ENCODE results near the gene XYLT2.

XYLT2 gene

DNA sequence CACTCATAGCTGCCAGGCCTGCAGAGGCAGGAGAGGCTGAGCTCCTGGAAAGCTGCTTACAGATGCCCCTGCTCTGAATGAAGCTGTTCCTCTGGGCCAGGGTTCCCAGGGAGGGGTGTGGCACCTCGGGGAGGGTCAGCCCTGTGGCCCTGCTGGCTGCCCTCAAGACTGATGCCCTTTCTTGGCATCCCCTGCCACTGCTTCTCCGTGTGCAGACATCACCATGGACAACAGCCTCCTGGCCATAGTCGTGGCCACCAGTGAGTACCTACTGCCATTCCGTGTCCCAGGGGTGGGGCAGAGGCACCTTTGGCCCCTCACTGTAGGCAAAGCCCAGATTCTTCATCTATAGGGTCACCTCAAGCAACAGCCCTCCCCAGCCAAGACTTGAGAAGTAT lies 18.1 kb downstream of the XYLT2 start:
- DNase-seq (ENCODE audit: low read depth), result no peak

DNA sequence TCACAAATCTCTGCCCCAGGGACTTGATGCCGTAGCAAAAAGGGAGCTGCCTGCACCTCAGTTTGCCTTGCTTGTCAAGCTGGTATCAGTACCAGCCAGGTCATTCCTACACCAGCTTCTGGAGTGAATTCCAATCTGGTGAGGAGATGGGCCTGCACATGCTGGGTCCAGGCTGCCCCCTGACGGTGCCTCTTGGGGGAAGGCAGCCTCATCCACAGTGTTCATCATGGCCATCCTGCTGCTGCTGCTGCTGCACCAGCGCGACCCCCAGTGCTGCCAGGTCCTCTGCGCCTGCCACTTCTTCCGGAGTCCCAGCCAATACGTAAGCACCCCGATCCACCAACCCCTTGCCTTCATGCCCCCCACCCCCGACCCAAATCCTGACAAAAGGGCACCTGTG lies 18.8 kb downstream of the XYLT2 start:
- no peak for DNase-seq (ENCODE audit: low read depth)

DNA sequence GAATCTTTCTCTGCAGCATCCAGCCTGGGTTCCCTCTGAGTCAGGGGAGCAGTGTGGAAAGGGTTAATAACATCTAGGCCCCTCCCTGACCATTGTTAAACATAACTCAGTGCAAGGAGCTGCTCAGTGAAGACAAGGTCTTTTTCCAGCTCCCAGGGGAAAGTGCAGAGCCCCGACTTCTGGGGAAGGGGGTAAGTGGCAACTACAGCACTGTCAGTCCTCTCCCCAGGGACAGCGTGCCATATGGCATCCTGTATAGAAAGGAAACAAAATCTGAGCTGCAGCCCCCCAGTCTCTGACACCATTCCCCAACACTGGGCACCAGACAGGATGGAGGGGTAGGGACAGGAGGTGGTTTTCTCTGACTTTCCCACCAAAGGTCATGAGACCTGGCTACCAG lies 19.2 kb downstream of the XYLT2 start:
- no peak for DNase-seq (ENCODE audit: low read depth)

DNA sequence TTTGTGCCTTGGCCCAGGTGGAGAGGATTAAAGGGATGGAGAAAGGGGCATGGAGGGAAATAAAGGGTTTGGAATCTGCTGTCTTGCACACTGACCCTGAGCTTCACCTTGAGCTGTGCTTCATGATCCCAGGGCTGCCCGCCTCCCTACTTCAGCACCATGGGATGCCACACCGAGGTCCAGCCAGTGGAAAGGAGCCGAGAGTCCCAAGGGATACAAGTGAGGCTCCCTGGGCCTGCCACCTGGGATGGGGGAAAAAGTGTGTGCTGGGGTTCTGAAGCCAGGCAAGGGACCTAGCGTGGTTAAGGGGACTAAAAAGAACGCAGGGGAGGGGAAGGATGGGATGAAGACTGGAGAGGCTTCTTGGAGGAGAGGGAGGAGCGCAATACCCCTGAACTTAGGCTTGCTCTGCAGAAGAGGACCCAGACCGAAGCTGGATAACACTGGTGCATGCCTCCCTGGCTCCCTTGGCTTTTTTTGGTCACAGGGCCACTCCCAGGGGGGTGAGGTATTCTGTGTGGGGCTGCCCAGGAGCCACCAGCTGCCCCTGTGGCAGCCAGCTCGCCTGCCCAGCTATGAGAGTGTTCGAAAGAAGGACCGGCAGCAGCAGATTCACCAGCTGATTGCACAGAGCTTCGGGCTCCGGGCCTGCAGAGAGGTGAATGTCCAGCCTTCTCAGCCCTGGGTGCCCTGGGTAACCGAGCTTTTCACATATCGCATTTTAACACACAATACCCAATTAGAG lies 19.9 kb downstream of the XYLT2 start:
- DNase-seq (ENCODE audit: low read depth), result no peak

DNA sequence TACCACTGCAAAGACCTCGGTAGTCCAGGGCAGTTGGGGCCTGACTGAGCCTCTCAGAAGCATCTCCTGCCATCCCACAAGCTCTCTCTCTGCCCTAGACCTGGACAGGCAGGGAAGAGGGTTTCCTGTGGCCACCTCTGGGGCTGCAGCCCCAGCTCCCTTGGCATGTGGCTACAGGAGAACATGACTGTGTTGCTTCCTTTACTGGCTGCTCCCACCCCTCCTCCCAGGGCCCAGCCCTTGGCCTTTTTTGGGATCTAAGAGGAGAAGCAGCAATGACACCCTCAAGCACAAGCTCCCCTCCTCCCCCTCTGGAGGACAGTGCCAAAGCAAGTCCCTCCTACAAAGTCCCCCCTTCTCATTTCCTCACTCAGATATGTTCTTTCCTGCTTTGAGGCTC lies 21.5 kb downstream of the XYLT2 start:
- DNase-seq (ENCODE audit: low read depth), result no peak

DNA sequence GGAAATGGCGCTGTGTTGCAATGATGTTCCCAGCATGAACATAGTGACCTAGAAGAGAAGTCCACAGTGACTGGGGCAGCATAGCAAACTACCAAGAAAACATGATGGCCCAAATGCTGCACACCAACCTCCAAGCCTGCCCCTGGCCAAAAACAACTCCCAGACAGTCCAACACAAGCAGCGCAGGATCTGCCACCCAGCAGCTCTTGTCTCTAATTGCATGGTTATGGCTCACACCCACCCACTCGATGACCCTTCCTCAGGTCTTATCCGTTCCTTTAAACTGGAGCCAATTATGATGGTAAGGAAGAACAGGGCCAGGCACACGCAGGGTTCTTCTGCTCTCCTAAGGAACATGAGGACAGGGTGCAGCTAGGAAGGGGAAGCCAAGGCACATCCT lies 24.1 kb downstream of the XYLT2 start:
- DNase-seq (ENCODE audit: low read depth), result no peak

DNA sequence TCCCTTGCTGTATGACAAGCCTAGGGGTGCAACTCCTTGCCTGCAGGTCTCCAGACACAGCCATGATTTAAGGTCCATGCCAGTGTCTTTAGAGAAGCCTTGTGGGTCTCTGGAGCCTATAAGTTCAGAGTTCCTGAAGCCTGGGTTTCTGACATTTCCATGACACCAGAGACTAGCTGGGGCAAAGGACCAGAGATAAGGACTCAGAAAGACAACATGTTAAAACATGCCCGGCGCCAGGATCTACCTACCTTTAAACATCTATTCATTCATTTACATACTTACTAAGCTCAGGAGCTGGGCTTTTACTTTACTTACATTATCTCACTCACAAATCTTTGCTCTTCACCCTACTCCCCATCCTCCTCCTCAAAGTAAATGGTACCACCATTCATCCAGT lies 25.6 kb downstream of the XYLT2 start:
- no peak for DNase-seq (ENCODE audit: low read depth)

DNA sequence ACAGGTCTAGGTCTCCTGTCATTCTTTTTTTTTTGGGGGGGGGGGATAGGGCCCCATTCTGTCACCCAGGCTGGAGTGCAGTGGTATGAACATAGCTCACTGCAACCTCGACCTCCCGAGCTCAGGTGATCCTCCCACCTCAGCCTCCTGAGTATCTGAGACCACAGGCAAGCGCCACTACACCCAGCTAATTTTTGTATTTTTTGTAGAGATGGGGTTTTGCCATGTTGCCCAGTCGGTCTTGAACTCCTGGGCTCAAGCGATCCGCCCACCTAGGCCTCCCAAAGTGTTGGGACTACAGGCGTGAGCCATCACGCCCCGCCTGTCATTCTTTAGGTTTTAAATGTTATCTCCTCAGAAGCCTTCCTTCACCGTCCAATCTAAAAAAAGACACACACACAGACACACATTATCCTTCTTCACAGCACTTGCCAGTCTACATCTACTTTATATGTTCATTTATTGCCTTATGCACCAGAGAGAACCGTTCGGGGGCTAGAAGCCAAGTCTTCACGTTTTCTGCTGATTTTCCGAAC lies 26.4 kb downstream of the XYLT2 start:
- DNase-seq (ENCODE audit: low read depth), result no peak

DNA sequence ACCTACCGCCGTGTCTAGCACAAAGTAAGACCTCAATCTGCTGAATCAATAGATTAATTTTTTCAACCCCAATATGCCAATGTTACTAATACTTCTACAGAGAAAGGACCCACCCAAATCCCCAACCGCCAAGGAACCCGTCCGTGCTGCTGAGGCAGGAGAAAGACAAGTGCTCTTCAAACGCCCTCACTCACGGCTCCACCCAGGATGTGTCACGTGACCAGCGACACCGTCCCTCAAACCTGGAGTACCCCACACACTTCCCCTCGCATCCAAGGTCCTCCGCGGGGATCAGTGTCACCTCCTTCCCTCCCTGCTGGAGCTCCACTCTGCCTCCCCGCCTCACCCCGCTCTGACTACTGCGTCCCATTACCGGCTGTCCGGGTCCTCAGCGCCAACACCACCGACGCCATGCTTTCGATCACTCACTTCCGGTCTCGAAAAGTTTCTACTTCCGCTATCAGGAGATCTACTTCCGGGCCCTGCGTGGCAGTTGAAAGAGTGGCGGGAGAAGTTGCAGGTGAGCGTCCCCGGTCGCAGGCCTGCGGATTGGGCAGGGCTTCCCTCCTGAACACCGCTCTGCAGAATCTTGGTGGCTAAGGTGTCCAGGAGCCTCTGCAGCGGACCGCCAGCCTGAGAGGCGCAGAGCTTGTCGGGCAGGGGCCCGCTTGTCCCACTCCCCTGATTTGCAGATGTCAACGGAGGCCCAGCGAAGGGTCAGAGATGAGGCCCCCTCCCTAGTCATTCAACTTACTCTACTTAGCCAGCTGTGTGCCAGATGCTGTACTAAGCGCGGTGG lies 27.0 kb downstream of the XYLT2 start, which contains the start of the genes EME1 and MRPL27:
EME1 (plus strand) TSS at position 472 of the 799 bp plus-strand sequence. CDS start 1,980 bp downstream, outside the sequence.
MRPL27 (minus strand) TSS at position 427 of the 799 bp plus-strand sequence; CDS start at position 413, 14 bp downstream.
- peak; percentile 73 for DNase-seq (ENCODE audit: low read depth)

DNA sequence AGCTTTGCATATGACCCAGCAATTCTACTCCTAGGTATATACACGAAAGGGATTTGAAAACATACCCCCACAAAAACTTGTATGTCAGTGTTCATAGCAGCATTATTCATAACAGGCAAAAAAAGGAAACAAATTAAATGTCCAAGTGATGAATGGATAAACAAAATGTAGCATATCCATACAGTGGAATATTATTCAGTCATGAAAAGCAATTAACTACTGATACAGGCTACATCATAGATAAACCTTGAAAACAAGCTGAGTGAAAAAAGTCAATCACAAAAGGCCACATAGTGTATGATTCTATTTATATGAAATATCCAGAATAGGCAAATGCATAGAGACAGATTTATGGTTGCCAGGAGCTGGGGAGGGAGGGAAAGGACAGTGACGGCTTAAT lies 27.8 kb downstream of the XYLT2 start:
- no peak for DNase-seq (ENCODE audit: low read depth)

DNA sequence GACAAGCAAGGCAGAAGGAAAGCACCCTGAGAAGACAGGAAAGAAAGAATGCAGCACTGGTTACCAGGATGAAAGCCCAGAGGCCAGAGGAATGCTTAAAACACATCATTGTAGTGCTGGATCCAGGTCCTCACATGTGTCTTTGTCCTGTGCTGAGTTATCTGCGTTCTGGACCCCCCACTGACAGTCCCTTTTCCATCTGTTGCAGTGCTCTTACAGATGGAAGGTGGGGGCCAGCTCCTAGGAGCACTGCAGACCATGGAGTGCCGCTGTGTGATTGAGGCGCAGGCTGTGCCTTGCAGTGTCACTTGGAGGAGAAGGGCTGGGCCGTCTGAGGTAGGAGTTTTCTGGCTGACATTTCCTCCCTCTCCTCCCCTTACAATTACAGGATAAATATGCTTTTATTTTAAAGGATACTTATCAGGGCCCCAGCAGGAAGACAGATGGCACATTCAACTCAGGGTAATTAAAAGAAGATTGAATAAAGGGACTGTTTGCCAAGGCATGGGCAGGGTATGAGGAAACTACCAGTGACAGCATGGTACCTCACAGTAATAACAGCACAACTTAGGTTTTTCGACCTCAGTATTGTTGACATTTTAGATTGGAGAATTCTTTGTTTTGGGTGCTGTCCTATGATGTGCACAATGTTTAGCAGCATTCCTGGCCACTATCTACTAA lies 30.1 kb downstream of the XYLT2 start:
- DNase-seq (ENCODE audit: low read depth), result no peak

DNA sequence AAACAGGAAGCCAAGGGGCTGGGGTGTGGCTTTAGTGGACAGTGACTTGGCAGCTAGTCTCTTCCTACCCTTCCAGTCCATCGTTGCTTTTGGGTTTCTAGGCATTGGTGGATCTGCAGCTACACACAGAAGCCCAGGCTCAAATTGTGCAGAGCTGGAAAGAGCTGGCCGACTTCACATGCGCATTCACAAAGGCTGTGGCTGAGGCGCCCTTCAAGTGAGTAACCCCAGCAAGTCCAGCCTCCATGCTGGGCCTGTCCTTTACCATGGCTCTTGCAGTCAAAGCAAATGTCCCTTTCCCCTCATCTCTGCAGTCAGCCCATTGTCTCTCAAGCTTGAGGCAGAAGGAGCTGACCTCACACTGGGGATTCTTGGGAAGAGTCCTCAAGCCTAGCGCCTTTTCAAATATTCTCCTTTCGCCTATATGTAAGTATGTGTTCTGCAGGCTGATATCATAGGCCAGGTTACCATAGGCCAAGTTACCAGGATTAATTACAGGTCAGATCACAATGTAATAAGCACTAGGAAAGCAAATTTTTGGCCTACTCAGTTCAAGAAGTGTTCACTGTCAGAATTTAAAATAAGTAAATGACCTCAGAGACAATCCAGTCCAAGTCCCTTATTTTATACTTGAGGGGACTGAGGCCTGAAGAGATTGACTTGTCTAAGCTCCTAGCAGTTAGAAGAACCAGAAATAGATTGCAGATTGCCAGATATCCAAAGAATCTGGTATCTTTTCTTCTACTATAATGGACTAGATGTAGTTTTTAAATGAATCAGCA lies 33.6 kb downstream of the XYLT2 start:
- no peak for DNase-seq (ENCODE audit: low read depth)

DNA sequence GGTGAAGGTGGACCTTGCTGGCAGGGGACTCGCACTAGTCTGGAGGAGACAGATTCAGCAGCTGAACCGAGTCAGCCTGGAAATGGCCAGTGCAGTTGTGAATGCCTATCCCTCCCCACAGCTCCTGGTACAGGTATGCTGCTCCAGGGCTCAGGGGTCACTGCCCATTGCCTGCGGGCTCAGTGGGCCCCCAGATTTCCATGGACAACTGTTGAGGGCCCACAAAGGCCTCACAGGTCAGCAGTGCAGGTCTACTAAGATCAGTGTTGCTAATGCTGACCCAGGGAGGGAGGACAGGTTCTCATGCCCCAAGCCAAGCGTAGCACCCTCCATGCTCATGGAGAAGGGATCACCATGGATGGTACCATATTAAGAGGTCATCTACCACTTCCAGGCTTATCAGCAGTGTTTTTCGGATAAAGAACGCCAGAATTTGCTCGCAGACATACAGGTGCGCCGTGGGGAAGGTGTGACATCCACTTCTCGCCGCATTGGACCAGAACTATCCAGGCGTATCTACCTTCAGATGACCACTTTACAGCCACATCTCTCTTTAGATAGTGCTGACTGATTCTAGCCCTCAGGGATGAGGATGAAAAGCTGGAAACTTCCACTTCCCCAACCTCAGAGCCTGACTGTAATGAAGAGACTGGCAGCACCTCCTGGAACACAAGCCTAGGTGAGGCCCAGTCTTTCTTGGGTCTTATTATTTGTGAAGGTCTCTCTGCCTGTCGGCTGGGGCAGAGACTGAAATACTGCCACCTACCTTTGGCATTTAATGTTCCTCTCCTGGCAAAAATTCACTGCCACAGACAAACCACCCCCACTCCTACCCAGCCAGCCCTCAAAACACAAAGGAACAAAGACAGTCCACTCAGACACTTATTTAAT lies 34.7 kb downstream of the XYLT2 start:
- DNase-seq (ENCODE audit: low read depth), result no peak

DNA sequence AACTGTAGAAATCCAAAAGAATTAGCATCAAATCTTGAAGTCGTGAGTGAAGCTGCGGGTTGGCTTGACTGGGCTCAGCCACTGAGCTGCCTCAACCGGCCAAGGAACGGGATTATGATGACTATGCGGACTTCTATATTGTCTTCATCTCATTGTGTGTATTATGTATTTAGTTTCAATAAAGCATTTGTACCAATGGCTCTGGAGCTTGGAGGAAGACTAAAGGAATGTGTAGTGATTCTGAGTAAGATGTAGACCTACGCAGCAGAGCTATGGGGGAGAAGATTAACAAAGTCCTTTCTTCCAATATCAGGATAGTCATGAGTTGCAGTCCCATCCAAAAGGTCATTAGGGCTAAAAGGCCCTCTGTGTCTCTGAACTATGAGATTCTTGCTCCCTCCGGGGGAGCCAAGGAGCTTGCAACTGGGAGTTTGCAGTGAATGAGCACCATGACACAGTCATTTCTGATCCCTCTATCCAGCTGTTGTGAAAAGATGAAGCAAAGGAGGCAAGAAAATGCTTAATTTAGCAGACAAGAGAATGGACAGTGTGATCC lies 35.4 kb downstream of the XYLT2 start:
- DNase-seq (ENCODE audit: low read depth), result no peak

DNA sequence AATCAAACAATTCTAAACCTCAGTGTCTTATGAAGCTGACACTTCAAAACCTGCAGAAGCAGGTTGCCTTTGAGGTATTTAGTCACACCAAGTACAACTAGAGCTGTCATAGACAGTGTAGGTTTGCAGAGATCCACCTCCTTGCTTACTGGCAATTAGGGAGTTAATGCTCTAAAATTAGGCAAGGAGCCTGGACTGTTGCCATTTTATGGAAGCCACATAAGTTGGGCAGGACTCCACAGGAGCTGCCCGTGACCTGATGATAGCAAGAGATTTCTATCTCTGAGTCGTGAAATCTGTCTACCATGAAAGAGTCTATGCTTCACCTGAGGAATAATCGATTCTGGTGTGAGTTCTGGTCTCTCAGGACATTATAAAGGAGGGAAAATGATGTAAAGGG lies 36.0 kb downstream of the XYLT2 start:
- DNase-seq (ENCODE audit: low read depth), result no peak

DNA sequence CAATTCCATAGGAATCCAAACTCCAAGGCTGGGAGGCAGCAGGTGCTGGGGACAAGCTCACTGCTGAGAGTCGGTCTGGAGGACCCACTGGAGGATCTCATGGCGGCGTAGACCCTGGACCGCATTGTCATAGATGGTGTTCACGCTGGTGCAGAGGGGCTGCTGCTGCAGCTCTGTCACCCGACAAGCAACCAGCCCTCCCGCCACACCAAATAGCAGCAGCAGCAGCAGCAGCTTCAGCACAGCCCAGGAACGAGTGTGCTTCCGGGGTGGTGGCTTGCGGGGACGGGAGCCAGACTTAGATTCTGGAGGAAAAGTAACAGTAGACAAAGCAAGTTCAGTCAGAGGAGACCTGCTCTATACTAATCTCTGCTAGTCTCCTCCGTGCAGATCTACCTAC lies 37.0 kb downstream of the XYLT2 start:
- no peak for DNase-seq (ENCODE audit: low read depth)

DNA sequence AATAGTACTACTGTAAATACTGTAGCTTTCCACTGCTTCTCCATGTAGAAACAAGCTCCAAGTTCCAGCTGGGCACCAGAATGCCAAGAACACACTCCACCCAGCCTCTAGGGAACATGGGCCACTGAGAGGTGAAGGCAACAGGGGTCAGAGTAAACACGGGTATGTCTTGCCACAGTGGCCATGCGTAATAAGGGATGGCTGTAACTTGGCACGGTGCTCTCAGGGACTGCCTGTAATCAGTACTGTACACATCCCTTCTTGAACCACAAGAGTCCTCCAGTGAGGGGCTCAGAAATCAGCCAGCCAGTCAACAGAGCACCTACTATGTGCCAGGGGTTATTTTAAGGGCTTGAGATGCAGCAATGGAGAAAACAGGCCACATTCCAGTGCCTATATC lies 40.6 kb downstream of the XYLT2 start:
- no peak for DNase-seq (ENCODE audit: low read depth)

DNA sequence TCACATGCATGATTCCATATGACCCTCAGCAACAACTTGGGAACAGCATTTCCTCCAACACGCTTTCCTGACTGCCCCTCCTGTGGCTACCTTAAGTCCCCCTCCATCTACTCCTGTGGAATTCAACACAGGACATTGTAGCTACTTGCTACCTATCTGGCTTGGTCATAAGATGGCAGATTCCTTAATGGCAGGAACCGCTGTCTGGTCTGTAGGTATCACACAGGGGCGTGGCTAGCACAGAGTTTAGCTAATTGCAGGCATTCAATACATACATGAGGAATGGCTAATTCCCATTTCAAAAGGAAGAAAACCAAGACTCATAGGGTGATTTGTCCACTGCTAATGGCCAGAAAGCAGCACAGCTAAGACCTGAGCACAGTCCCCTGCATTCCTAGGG lies 42.8 kb downstream of the XYLT2 start:
- no peak for DNase-seq (ENCODE audit: low read depth)

DNA sequence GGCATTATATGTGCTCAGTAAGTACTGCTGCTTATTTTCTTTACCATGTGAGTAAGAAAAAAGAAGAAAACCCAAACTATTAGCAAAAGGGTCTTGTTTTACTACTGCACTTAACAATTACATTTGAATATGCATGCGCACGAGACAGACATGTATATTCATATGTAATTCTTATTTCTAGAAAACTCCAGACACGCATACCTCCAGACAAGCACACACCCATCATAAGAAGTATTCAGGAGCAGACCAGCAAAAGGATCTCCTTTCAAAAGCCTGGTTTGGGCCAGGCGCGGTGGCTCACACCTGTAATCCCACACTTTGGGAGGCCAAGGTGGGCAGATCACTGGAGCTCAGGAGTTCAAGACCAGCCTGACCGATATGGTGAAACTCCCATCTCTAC lies 43.6 kb downstream of the XYLT2 start:
- no peak for DNase-seq (ENCODE audit: low read depth)

DNA sequence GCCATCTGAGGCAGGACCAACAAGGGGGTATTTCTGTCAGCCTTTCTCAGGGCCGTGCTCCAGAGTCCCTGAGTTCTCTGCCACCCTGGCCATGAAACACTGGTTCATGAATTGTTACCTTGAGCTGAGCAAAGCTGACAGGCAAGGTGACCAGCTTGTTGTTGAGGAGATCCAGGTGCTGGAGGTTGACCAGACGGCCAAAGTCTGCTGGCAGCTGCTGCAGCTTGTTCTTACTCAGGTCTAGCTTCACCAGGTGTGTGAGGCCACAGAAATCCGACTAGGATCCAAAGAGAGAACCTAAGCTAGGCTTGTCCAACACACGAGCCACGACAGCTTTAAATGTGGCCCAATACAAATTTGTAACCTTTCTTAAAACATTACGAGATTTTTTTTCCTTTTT lies 46.7 kb downstream of the XYLT2 start:
- no peak for DNase-seq (ENCODE audit: low read depth)
